DMS153 (cell line): ENCODE results near the gene MSL1.

ENCODE experiments used
- DNase-seq: peaks from one replicate; lab custom pipeline; 2025; lab: John Stamatoyannopoulos, UW

MSL1 gene

DNA sequence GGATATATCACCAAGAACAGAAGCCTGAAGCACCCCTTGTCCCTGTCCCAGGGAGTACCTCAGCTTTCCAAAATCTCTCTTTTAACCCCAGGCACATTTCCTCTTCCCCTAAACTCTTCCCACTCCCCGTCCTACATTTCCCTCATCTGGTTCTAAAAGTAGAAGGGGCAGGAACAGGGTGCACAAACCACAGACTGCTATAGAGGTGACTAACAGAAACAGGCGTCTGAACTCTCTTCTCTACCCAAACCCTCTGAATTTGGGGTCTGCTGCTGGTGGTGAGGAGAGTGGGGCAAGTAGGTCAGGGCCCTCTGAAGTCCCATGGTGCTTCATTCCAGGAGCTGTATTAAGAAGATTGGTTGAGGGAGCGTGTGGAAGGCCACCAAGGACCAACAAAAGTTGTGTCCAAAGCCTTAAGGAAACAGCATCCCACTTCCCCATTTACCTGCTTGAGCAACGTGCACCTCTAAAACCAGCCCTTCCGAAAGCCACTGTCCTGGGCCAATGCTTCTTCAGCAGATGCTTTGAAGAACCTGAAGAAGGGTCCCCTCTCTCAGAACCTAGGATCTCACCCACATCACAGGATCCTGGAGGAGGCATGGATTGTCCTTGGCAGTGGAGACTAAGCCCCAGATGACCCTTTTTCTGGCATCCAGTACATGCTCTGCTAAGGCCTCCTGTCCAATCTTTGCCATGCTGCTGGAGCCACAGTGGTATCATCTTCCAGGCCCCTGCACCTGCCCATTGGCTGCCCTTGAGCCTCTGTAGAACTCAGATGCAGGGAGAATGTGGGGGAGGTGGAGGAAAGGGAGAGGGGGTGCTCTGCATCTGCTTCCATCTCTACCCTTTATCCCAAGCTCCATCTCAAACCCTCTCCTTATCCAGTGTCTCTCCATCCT lies 15.7 kb upstream of the MSL1 start:
- DNase-seq, result no peak

DNA sequence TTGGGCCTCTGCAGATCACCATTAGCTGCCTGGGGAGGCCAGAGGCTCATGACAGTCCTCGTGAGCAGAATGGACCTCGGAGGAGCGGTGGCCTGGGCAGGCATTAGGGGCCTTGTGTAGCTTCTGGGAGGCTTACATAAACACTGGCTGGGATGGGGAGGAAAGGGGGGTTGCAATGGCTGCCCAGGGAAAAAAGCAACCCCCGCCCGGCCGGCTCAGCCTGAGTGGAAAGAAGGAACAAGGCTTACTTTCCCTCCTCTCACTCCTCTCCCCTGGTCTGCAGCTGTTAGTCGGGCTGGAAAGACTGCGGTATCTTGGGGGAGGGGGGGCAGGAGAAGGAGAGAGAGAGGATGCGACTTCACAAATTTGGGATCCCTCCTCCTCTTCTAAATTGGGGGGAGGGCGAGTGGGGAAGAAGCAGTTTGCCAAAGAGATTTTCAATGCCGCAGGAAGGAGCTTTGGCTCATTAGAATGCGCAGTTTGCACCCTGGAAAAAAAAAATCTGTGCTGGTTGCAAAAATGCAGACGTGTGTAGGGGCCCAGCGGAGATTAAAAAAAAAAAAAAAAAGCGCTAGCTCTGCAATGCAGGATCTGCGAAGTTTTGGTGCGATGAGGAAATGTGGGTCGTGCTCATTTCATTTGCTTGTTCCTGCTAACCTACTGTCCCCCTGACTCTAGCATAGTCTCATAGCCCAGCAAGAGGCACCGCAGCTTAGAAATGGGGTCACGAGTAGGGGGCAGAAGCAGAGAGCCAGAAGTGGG lies 14.8 kb upstream of the MSL1 start:
- DNase-seq, result no peak

DNA sequence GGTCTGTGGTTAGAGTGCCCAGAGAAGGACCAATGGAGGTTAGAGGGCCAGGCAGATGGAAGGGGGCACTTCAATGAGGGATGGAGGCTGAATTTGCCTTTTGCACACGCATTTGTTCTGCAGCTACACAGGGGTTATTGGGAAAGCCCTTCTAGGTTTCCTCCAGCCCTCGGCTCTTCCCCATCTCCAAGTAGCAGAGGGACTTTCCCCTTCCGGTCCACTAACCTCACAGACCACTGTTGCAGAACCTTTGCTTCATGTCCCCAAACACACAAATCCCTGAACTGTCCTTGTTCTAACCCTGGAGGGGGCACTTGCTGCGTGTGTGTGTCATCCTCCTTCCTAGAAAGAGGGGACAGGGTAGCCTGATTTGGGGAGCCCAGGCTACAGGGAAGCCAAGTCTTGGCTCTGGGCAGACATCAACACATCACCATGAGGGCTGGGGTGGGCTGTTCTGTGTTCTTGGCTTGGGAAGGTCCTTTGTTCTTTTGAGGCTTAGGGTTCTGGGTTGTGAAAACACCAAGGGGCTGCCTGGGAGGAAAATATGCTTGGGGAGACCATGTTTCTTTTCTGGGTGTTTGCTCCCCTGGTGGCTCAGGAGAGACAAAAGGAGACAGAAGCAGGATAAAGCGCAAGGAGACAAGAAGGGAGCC lies 14.1 kb upstream of the MSL1 start:
- DNase-seq, result no peak

DNA sequence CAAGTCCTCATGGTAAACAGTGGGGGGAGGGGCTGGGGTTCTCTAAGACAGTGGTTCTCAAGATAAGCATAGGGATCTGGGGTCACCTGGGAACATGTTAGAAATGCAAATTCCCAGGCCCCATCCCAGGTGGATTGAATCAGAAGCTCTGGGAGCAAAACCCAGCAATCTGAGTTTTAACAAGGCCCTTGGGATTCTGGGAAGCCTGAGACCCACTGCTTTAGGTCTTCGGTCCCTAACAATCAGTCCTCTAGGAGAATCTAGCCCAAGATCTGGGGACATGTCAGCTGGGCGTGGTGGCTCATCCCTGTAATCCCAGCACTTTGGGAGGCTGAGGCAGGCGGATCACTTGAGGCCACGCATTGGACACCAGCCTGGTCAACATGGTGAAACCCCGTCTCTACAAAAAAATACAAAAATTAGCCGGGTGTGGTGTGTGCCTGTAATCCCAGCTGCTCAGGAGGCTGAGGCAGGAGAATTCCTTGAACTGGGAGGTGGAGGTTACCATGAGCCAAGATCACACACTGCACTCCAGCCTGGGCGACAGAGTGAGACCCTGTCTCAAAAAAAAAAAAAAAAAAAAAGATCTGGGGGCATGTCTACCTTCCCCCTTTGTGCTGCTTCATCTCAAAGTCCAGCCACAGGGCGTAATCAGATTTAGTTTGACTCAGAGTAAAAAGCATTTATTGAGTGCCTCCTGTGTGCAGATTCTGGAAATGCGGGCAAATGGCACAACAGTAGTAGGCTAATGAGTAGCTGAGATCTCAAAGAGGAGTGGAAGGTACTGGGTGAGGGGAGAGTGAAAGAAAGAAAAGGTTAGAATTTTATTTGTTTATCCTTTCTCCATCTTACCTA lies 12.6 kb upstream of the MSL1 start:
- no peak for DNase-seq

DNA sequence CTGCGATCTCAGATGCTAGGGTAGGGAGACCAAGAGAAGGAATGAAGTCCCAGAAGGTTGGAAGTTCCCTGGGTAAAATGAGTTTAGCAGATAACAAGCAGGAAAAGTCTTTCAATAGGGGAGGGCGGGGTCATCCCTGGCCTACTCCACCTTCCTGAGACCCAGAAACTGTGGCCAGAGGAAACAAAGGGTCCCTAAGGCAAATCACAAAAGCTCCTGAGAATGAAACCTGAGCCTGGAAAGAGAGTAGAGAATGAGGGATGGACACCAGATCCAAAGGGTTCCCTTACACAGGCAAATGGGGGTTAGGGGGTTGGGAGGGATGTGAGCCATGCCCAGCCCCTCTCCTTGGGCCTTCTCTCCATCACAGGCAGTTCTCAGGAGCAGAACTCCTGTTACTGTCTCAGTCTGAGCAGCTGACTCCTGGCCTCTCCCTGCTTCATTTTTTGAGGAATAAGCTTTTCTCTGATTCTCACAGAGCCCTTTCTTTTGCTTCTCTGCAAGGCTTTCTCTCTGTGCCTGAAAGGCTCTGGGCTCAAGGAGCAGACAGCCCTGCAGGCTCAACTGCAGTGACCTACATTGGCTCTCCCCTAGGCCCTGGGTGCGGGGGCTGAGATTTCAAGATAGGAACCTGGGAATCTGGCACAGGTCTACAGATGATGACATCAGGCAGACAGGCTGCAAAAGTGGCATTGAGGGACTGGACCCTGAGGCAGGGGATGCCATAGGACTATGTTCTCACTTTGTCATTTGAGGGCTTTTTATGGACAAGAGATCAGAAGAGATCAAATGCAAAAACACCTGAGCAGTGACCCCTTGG lies 11.5 kb upstream of the MSL1 start:
- DNase-seq, result no peak

DNA sequence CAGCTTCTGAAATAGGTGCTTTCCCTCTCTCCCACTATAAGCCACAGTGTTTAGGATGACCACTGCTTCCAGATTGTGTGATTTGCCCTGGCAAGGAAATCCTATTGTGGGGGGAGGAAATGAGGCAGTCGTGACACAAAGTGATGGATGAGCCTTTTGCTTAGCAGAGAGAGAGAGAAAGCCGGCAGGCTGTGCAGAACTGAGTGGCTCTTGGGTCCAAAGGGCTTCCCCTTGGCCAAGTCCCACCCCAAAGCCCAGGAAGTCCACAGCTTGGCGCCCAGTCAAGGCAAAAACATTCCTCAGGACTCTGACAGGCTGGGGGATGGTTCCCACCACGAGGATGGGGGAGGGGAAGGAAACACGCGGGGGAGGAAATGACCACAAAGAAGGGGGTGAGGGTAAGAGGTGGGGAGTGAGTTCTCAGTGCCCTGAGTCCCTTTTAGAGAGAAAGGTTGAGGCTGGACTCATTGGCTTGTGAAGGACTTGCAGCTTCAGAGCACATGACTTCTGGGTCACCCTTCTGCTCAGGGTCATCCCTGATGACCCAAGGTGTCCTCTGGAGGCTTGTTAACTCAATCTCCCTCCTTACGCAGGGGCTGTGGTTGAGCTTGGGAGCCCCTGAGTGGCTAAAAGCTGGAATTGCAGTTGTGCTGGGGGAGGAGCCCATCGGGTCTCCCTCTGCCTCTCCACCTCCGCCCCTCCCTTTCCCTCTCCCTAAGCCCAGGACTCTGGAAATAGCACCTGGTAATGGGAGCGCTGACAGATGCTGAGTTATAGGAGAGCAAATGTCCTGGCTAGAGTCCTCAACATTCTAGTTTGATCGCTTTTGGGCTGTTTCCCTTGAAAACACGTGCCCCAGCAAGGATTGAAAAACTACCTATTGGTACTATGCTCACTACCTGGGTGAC lies 10.3 kb upstream of the MSL1 start:
- DNase-seq, result peak; percentile 91

DNA sequence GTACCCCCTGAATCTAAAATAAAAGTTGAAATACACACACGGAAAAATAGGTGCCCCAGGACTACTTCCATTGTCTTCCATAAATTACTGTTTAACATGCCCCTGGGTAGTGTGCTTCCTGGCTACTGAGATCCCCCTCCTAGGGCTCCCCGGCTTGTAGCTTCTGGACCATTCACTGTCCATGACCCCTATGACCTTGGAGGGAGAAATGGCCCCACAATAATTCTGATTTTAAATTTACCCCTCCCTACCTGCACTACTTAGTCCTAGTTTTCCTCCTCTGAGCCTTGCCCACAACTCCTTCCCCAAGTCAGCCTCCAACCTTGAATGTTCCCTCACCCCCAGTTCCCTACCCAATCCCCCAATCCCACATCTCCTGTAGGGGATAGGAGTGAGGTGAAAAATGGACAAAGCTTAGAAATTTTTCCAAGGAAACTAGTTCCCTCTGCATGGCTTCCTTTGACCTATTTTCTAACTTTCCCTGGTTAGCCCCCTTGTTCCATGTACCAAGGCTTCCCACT lies 9.5 kb upstream of the MSL1 start:
- DNase-seq, result no peak

DNA sequence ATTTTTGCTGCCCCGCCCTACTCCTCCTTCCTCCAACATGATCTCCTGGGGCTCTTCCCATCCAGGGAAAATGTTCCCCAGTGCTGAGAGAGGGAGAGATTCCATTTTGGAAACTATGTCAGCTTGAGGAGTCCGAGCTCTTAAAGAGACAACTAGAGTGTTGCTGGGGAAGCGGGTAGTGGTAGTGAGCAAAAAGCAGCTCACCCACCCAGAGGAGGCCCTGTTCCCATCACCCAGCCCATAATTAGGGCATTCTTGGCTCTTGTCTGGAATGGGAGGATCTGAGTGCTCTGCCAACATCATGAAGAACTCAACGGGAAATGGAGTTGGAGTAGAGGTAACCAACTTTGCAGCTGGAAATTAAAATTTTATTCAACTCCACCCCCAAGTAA lies 9.1 kb upstream of the MSL1 start:
- DNase-seq, result no peak

DNA sequence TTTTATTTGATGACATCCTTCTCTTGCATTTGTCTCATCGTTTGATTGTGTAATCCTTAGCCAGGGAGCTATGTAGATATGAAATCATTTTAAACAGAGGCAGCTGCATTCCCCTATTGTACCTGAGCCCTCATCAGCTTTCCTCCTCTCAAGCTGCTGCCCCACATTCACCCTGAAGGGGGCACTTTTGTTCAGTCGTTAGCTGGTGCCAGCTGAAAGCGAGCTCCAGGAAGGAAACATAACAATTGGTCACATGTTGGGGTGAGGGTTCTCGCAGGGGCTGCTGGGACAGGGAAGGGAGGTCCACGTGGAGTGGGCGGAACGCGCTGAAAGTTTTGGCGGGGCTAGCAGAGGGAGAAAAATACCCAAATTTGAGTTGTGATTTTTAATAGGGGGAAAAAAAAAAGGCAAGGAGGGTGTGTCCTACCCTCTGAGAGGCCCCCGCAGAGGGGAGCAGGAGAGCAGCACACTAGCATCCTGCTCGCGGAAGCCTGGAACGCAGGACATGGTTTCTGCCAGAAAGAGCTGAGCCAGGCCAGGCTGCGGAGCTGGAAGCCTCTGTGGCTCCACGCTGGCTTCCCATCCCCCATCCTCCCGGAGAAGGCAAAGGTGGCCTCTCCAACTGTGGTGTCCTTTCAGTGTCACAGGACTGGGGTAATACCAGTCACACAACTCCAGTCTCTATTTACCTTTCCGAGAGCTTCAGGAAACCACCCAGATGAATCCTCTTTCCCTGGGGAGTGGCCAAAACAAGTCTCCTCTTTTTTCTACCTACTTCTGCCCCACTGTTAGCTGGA lies 8.5 kb upstream of the MSL1 start:
- DNase-seq, result peak; percentile 94

DNA sequence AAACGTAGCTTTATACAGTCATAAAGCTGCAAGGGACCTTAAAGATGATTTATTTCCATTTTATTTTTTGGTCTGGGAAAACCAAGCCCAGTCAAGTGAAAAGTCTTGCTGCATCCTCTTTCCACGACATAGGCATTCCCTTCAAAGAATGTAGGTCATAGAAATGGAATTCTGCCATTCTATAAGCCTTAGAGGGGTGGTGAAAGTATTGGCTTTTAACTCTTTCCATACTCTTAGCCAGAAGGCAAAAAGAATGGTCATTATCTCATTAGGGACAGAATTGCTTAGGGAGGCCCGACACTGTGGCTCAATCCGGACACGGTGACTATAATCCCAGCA lies 7.9 kb upstream of the MSL1 start:
- DNase-seq, result no peak

DNA sequence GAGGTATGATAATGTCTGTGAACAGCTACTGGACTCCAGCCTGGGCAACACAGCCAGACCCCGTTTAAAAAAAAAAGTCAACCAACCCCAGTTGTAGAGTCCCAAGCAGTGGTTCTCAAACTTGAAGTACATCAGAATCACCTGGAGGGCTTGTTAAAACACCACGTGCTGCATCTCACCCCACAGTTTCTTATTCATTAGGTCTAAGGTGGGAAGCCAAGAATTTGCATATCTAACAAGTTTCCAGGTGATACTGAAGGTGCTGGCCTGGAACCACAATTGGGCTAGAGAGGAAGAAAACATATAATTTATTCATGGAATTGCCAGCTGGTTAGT lies 6.7 kb upstream of the MSL1 start:
- DNase-seq, result no peak

DNA sequence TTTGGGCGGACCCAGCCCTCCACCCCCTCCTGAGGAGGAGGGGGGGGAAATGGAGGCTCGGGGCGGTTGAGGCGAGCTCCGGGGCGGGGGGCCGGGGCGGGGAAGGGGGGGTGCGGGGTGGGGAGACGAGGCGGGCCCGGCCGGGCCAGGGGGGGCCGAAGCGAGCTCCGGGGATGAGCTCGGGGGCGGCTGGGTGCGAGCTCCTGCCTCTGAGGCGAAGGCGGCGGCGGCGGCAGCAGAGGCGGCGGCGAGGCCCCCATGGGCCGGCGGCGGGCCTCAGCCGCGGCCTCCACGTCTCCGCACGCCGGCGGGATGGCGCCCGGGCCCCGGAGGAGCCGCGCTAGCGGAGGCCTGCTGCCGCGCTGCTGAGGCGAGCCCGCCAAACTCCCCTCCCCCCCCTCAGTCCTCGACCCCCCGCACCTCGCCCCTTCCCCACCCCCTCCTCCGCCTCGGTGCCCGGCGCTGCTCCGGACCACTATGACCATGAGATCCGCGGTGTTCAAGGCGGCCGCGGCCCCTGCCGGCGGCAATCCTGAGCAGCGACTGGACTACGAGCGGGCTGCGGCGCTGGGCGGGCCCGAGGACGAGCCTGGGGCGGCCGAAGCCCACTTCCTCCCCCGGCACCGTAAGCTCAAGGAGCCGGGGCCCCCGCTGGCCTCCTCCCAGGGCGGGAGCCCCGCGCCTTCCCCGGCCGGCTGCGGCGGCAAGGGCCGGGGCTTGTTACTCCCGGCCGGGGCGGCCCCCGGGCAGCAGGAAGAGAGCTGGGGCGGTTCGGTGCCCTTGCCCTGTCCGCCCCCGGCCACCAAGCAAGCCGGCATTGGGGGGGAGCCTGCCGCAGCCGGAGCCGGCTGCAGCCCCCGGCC lies 596 bp downstream of the MSL1 start:
- DNase-seq, result no peak

DNA sequence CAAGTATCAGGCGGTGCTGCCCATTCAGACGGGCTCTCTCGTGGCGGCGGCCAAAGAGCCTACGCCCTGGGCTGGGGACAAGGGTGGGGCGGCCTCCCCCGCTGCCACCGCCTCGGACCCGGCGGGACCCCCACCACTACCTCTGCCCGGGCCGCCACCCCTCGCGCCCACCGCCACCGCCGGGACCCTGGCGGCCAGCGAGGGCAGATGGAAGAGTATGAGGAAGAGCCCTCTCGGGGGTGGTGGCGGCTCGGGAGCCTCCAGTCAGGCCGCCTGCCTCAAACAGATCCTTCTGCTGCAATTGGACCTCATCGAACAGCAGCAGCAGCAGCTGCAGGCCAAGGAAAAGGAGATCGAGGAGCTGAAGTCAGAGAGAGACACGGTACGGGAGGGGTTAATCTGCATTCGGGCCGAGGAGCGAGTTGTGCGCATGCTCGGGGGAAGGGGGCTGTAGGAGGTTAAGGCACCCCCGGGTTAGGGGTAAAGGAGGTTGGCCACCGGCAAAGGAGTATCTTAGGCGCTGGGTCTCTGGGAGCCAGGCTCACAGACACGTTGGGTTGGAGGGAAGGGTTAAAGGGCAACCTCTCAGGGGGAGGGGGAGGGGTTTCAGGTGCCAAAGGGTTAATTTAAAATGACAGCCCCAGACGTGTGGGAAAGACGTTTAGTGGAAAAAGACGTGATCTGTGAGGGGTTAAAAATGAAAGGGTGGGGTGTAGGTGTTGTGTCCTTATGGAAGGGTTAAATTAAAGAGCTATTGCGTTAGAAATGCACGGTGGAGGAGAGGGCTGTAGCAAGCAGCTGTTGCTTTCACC lies 1.4 kb downstream of the MSL1 start:
- DNase-seq, result no peak

DNA sequence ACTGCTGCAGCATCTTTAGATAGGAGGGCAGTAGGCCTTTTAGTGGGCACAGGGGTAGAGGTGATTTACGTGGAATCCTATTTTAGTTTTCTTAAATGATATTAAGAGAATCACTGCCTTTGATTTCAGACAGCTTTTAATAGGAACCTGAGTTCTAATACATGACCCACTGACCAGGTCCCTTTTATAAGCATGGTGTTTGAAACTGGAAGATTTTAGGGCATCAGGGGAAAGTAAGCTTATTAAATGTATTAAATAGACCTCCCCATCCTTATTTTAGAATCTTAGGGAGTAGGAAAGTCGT lies 2.0 kb downstream of the MSL1 start:
- no peak for DNase-seq

DNA sequence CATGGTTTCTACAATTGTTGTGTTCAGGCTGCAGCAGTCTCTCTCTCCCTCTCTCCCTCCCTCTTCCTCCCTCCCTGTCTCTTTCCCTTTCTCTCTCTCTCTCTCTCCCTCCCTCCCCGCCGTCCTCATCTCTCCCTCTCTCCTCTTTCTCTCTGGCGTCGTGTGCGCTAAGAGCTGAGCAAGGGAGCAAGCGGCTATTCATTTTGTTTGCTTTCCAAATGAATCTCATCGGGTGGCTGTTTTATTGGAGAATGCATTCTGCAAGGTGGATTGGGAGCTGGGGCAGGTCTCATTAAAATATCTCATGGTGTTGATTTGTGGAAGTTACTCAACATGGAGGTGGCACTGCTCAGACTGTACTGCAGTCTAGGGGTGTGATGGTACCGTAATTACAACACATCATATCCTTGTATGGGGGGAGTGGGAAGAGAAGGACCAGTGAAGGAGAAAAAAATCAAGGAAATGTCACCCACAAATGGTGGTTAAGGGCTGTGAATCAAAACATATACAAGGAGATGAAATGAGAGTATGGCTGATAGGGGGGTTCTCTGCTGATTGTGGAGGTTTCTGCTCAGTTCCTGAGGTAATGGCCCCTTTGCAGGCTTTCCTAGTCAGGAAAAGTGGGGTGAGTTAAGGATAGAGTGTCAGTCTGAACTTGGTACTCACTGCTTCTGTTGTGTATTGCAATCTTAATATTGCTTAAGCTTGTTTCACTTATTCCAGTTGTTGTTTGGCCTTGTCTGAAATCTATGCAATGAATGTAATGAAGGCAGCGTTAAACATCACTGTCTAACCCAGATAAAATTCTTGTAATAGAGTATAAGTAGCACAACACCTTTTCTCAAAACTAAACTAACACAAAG lies 2.7 kb downstream of the MSL1 start:
- peak; percentile 32 for DNase-seq

DNA sequence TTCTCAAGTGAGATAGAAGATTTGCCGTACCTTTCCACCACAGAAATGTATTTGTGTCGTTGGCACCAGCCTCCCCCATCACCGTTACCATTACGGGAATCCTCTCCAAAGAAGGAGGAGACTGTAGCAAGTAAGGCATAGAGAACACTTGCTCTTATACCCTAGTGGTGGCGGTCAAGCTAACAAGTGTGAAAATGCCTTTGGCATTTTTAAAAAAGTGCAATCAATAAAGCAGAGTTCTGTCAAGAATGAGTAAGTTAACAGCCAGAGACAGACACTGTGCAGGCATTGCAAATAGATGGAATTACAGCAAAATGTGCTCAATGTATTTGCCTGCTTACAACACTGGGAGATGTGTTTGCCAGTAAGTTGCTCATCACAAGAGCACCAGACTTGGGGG lies 7.7 kb downstream of the MSL1 start:
- no peak for DNase-seq
